Mucosa of descending colon (tissue), 3 donors: ENCODE measurements around the gene BAIAP2L2. TPM values are rescaled to one million over a fixed set of nuclear protein-coding genes. Genes with fewer than 3 reads are reported as not detected.
A peak's percentile ranks its signal among the peaks of the same experiment; 100 is the strongest.
"Not testable (repeated sequence)": the region's sequence is repeated elsewhere in the genome, so short reads cannot be mapped to it uniquely, and the experiment has no call there.

Source experiments
- ATAC-seq: fragments of 200-7000 bp; cut with Tn5 transposase; one replicate; pipeline ENCODE4 v1.9.1; 2020; ENCODE audit warnings: mild to moderate bottlenecking, moderate library complexity
- DNase-seq, 3 donors: peaks; one replicate each; pipeline ENCODE4 v3.0.0-alpha.2; 2020
- H3K36me3 ChIP-seq: fragments of 200-600 bp; one replicate; pipeline ENCODE4 v1.8.0; 2021; ENCODE audit warnings: low read depth, mild to moderate bottlenecking
- H3K4me1 ChIP-seq: fragments of 200-600 bp; one replicate; pipeline ENCODE4 v1.8.0; 2021; ENCODE audit warnings: low read depth, mild to moderate bottlenecking
- H3K4me3 ChIP-seq: fragments of 200-600 bp; one replicate; pipeline ENCODE4 v1.8.0; 2021; ENCODE audit warnings: mild to moderate bottlenecking
- H3K9me3 ChIP-seq: fragments of 200-600 bp; one replicate; pipeline ENCODE4 v1.8.0; 2021; ENCODE audit warnings: mild to moderate bottlenecking
- CTCF ChIP-seq: fragments of 200-600 bp; IDR thresholded peaks from one replicate; pipeline ENCODE4 v1.8.0; 2022; ENCODE audit warnings: antibody characterized with exemption, mild to moderate bottlenecking
- intact Hi-C, 2 donors: fragments of 100-400 bp; cut with DNase I in 1 of 2; cut with micrococcal nuclease in 1 of 2; formaldehyde crosslinking; loops; one replicate each; pipeline versions ENCODE4 v1.11.0 to v1.11.1; 2022; cut with DNase I, micrococcal nuclease
- total RNA-seq, 3 donors: library from RNA; stranded (reverse); fragmentation: NEBNext Ultra II Directional in 2 of 3; extraction: Animal tissue kit (Norgen Biotek cat#: 25700) in 2 of 3; gene quantifications; one replicate each; pipeline versions ENCODE4 v1.2.1 to v1.2.4, GENCODE V29; 2021 to 2023
- donor health status: DM: no; HTN: no; CAD: no; lungs with moderate emphysema.
- donor health status: DM: no; HTN: no; CAD: no.
- donor health status: DM: no; HTN: yes; CAD: no.

The BAIAP2L2 gene
- total RNA-seq, 3 donors from 2014 or later, result 33.9 to 92.3 (median 63.7) TPM

GRCh38 chr22:38148245-38148644 lies 37.8 kb upstream of the BAIAP2L2 start:
- Histone ChIP-seq H3K36me3 (no peaks in the 10 kb centered on the region), H3K4me3 (no peak overlapping the region), H3K4me1 (no peaks in the 10 kb centered on the region), H3K9me3 (no peaks in the 10 kb centered on the region)
- intact Hi-C loops, result no loop called here
- ATAC-seq (no peak), DNase-seq (peak in 1 of 3 donors; percentile 3)
- TF ChIP-seq CTCF, result no peak

DNA sequence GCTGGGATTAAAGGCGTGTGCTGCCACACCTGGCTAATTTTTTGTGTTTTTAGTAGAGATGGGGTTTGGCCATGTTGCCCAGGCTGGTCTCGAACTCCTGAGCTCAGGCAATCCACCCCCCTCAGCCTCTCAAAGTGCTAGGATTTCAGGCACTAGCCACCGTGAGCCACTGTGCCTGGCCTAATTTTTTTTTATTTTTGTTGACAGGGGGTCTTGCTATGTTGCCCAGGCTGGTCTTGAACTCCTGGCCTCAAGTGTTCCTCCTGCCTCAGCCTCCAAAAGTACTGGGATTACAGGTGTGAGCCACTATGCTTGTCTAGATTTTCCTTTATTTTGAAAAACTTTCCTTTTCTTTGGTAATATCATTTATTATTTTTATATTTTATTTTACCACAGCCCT lies 35.7 kb upstream of the BAIAP2L2 start:
- H3K9me3 ChIP-seq, H3K36me3 ChIP-seq, H3K4me3 ChIP-seq, ATAC-seq, intact Hi-C loops, H3K4me1 ChIP-seq: not testable (repeated sequence)
- peak in 1 of 3 donors; percentile 2 for DNase-seq

DNA sequence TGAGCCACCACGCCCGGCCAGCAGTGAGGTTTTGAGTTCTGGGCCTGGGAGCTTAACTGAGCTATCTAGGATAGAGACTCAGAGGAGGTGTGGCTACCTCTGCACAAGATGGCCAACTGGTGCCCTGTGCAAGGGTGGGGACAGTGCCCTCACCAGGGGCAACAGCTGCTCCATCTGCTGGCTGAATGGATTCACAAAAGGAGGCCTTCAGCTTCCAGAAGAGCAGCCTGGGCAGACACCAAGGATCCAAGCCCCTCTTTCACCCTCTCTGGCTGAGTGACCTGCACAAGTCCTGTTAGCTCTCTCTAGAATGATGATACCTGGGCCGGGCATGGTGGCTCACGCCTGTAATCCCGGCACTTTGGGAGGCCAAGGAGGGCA lies 33.5 kb upstream of the BAIAP2L2 start:
- peak in 2 of 3 donors; percentile 33 to 42 for DNase-seq
- TF ChIP-seq CTCF, result no peak
- H3K9me3 ChIP-seq, result no peaks in the 10 kb centered on the region
- H3K4me1 ChIP-seq, result no peaks in the 10 kb centered on the region
- intact Hi-C loops, result no loop called here
- ATAC-seq, result peak; percentile 73
- H3K4me3 ChIP-seq, result no peak overlapping the region
- H3K36me3 ChIP-seq, result no peaks in the 10 kb centered on the region

- DNase-seq (no peak), ATAC-seq (no peak)
- H3K4me3 ChIP-seq, result no peak overlapping the region
- H3K36me3 ChIP-seq, result no peaks in the 10 kb centered on the region
- H3K4me1 ChIP-seq, result no peaks in the 10 kb centered on the region
- TF ChIP-seq CTCF, result no peak
- no peaks in the 10 kb centered on the region for H3K9me3 ChIP-seq
- intact Hi-C loops, result no loop called here
Measured at GRCh38 chr22:38142606-38143005, 32.1 kb upstream of the BAIAP2L2 start.

GRCh38 chr22:38141217-38141973 lies 30.9 kb upstream of the BAIAP2L2 start:
- DNase-seq, result peak in 1 of 3 donors; percentile 6
- intact Hi-C loops, result no loop called here
- no peak for TF ChIP-seq CTCF
- Histone ChIP-seq H3K9me3 (no peaks in the 10 kb centered on the region), H3K4me1 (no peaks in the 10 kb centered on the region), H3K4me3 (no peak overlapping the region), H3K36me3 (no peaks in the 10 kb centered on the region)
- ATAC-seq, result no peak

DNA sequence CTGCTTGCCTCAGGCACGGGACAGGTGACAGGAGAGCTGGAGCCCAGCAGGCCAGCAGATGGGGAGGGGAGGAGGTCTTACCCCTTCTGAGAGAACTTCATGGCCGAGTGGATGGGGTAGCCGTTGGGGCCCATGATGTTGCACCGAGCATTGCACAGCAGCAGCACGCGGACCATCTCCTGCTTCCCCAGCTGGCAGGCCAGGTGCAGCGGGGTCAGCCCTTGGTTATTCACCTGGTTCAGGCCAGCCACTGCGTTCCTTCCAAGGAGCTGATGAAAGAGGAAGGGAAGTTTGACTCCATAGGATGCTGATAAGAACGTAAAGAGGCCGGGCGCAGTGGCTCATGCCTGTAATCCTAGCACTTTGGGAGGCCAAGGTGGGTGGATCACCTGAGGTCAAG lies 29.4 kb upstream of the BAIAP2L2 start:
- intact Hi-C loops, result no loop called here
- DNase-seq, result peak in 1 of 3 donors; percentile 3
- Histone ChIP-seq H3K4me3 (no peak overlapping the region), H3K9me3 (no peaks in the 10 kb centered on the region), H3K36me3 (no peaks in the 10 kb centered on the region), H3K4me1 (no peaks in the 10 kb centered on the region)
- TF ChIP-seq CTCF, result no peak
- ATAC-seq, result no peak
